Vagina (tissue), 2 donors: ENCODE results near the gene TXN2. TPM values are rescaled to one million over a fixed set of nuclear protein-coding genes. Genes with fewer than 3 reads are reported as not detected.
"Not testable (repeated sequence)": the region's sequence is repeated elsewhere in the genome, so short reads cannot be mapped to it uniquely, and the experiment has no call there.

Source experiments
- DNase-seq, 2 donors: peaks; one replicate each; pipeline ENCODE4 v3.0.0-alpha.2; 2017; ENCODE audit errors: extremely low spot score in 2 of 2
- H3K27ac ChIP-seq: fragments of 200-600 bp; sonication (generic); one replicate; pipeline ENCODE4 v1.5.1; 2019
- H3K27me3 ChIP-seq: fragments of 200-600 bp; sonication (generic); one replicate; pipeline ENCODE4 v1.5.1; 2019
- H3K36me3 ChIP-seq, 2 donors: fragments of 200-600 bp; sonication (generic); one replicate each; pipeline ENCODE4 v1.5.1; 2017 to 2019
- H3K4me1 ChIP-seq: fragments of 200-600 bp; sonication (generic); one replicate; pipeline ENCODE4 v1.5.1; 2019
- H3K4me3 ChIP-seq, 2 donors: fragments of 200-600 bp; sonication (generic); 1 replicate in 1 of 2; 2 replicates in 1 of 2; pipeline ENCODE4 v1.5.1; 2016 to 2019
- H3K9me3 ChIP-seq: fragments of 200-600 bp; sonication (generic); one replicate; pipeline ENCODE4 v1.5.1; 2019
- CTCF ChIP-seq, 3 experiments: fragments of 450-650 bp in 2 of 3; fragments of 200-600 bp in 1 of 3; sonication (generic) in 1 of 3; IDR thresholded peaks; one replicate each; pipeline ENCODE4 v1.5.1; 2017 to 2019; ENCODE audit warnings: antibody characterized with exemption in 3 of 3, mild to moderate bottlenecking in 2 of 3, moderate library complexity in 2 of 3
- POLR2A ChIP-seq, 2 donors: fragments of 450-650 bp; IDR thresholded peaks; one replicate each; pipeline ENCODE4 v1.6.1; 2017; ENCODE audit warnings: antibody characterized with exemption in 2 of 2, mild to moderate bottlenecking in 2 of 2, moderate library complexity in 2 of 2
- POLR2AphosphoS5 ChIP-seq, 2 donors: sonication (generic); formaldehyde crosslinking; IDR thresholded peaks; one replicate each; pipeline ENCODE4 v1.9.0; 2017; ENCODE audit warnings: antibody characterized with exemption in 2 of 2, mild to moderate bottlenecking in 2 of 2, low read depth in 1 of 2; ENCODE audit not compliant: insufficient read depth in 1 of 2
- intact Hi-C: fragments of 100-400 bp; cut with DNase I; formaldehyde crosslinking; loops from one replicate; pipeline ENCODE4 v1.15.1; 2023
- total RNA-seq: library from RNA; depleted of rRNA; stranded (reverse); fragments of >200 nt; gene quantifications from one replicate; pipeline ENCODE4 v1.2.3, GENCODE V29; 2016

Gene TXN2
- total RNA-seq, 1 donor from 2014 or later = 46.9 TPM

DNA sequence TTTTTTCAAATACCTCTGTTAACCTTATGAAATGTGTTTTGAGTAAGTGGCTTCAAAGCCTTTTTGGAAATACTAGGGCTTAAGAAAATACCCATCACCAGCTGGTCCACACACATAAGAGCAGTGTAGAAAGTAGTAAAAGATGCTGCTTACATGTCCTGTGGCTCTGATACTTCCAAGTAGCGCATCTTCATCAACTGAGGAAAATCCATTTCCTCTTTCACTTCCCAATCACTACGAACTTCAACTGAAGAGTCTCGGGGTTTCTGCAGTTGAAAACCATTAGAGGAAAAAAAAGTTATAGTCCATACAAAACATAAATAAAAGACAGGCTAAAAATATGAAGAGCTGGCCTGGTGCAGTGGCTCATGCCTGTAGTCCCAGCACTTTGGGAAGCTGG lies 39.0 kb upstream of the TXN2 start:
- no peak overlapping the region for H3K4me3 ChIP-seq
- H3K36me3 ChIP-seq = peaks cover 0 to 98% of the 10 kb centered on the region in 2 donors
- intact Hi-C loops = no loop called here
- DNase-seq = no peak
- no peaks in the 10 kb centered on the region for H3K9me3 ChIP-seq
- no peak for TF ChIP-seq CTCF (IDR thresholded peaks at IDR 0.05)
- no peak for TF ChIP-seq POLR2AphosphoS5 (IDR thresholded peaks at IDR 0.05; ENCODE audit: insufficient read depth in 1 of 2, low read depth in 1 of 2)
- TF ChIP-seq POLR2A (IDR thresholded peaks at IDR 0.05) = no peak
- no peak overlapping the region for H3K27ac ChIP-seq
- no peaks in the 10 kb centered on the region for H3K4me1 ChIP-seq
- H3K27me3 ChIP-seq = no peaks in the 10 kb centered on the region

- H3K27ac ChIP-seq, intact Hi-C loops, H3K9me3 ChIP-seq, DNase-seq, H3K4me3 ChIP-seq, H3K4me1 ChIP-seq, H3K27me3 ChIP-seq: not testable (repeated sequence)
- peaks cover 0 to 98% of the 10 kb centered on the region in 2 donors for H3K36me3 ChIP-seq
Observed at GRCh38 chr22:36519906-36520305, 38.5 kb upstream of the TXN2 start.

- Histone ChIP-seq H3K4me3 (no peak overlapping the region), H3K9me3 (no peaks in the 10 kb centered on the region), H3K4me1 (peaks cover 5% of the 10 kb centered on the region), H3K36me3 (peaks cover 3 to 94% of the 10 kb centered on the region in 2 donors), H3K27ac (no peak overlapping the region), H3K27me3 (no peaks in the 10 kb centered on the region)
- intact Hi-C loops = no loop called here
- TF ChIP-seq CTCF (IDR thresholded peaks at IDR 0.05) (no peak), POLR2AphosphoS5 (IDR thresholded peaks at IDR 0.05; ENCODE audit: insufficient read depth in 1 of 2, low read depth in 1 of 2) (no peak)
- DNase-seq = no peak
Observed at GRCh38 chr22:36514766-36515165, 33.3 kb upstream of the TXN2 start.

- H3K27me3 ChIP-seq = no peaks in the 10 kb centered on the region
- peaks cover 12% of the 10 kb centered on the region for H3K4me1 ChIP-seq
- H3K4me3 ChIP-seq = no peak overlapping the region
- DNase-seq = no peak
- no peaks in the 10 kb centered on the region for H3K9me3 ChIP-seq
- intact Hi-C loops = no loop called here
- H3K27ac ChIP-seq = no peak overlapping the region
- no peak for TF ChIP-seq POLR2AphosphoS5 (IDR thresholded peaks at IDR 0.05; ENCODE audit: insufficient read depth in 1 of 2, low read depth in 1 of 2)
- no peak for TF ChIP-seq POLR2A (IDR thresholded peaks at IDR 0.05)
- H3K36me3 ChIP-seq = peaks cover 3 to 77% of the 10 kb centered on the region in 2 donors
Observed at GRCh38 chr22:36512991-36513390, 31.6 kb upstream of the TXN2 start.

DNA sequence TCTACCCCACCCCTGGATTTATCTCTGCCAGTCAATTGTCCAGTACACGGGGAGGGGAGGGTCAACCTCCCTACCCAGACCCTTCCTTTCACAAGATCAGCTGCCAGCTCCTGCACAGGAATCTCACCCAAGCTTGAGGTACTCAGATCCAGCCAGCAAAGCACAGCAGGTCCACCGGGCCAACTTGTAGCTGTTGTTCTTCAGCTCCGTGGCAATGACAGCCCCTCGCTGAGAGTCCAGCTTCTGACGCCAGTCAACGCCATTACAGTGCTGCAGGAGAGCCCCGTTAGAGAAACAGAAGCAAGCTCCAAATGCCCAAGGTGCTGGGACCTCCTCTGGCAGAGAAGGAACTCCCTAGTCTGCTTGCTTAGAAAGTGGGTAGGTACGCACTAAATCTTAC lies 30.9 kb upstream of the TXN2 start:
- no peaks in the 10 kb centered on the region for H3K27me3 ChIP-seq
- H3K27ac ChIP-seq = no peak overlapping the region
- DNase-seq = no peak
- H3K4me1 ChIP-seq = peaks cover 15% of the 10 kb centered on the region
- H3K9me3 ChIP-seq = no peaks in the 10 kb centered on the region
- H3K4me3 ChIP-seq = no peak overlapping the region
- intact Hi-C loops = no loop called here
- no peak for TF ChIP-seq POLR2A (IDR thresholded peaks at IDR 0.05)
- TF ChIP-seq POLR2AphosphoS5 (IDR thresholded peaks at IDR 0.05; ENCODE audit: insufficient read depth in 1 of 2, low read depth in 1 of 2) = no peak
- TF ChIP-seq CTCF (IDR thresholded peaks at IDR 0.05) = no peak
- peaks cover 3 to 70% of the 10 kb centered on the region in 2 donors for H3K36me3 ChIP-seq

DNA sequence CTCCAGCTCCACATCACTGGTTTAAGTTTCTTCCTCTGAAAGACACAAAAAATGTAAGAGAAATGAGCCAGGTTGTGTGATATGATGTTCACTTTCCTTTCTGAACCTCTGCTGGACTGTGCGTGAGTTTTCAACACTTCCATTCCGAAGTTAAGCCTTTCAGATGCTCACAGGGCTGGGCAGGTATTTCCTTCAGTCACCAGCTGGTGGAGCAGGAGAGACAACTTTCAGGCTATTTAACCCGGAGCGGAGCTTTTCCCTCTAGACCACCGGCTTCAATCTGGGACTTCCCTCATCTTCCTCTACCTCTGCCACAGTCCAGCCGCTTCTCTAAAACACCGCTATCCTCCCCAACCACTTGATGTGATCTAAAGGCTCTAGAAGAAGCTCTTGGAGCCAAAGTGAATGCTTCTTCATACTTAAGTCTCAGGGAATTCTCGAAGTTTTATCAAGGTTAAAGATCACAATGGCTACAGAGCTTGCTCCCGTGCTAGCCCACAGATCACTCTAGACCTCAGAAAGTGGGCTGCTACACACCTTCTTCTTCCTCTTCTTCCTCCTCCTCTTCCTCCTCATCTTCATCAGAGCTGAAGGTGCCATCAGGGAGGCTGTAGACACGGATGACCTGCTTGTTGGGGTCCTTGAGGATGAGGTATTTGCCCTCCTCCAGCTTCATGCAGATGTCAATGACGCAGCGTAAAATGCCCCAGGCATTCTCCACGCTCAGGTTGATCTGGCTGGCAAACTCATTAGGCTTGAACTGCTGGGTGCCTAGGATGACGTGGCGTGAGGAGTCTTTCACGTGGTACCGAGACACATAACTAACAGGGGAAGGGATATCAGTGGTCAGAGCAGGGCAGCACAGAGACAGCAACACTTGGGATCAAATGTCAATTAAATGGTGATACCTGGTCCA lies 29.8 kb upstream of the TXN2 start:
- no peak overlapping the region for H3K27ac ChIP-seq
- peaks cover 23% of the 10 kb centered on the region for H3K4me1 ChIP-seq
- no peak overlapping the region for H3K4me3 ChIP-seq
- peaks cover 3 to 59% of the 10 kb centered on the region in 2 donors for H3K36me3 ChIP-seq
- intact Hi-C loops = no loop called here
- TF ChIP-seq POLR2A (IDR thresholded peaks at IDR 0.05) = no peak
- peak in 1 of 3 experiments; percentile 1 for TF ChIP-seq CTCF (IDR thresholded peaks at IDR 0.05)
- no peaks in the 10 kb centered on the region for H3K27me3 ChIP-seq
- DNase-seq = no peak
- H3K9me3 ChIP-seq = no peaks in the 10 kb centered on the region
